HepG2 (cell line): ENCODE data around the gene FGF14. TPM values are rescaled to one million over a fixed set of nuclear protein-coding genes. Genes with fewer than 3 reads are reported as not detected.

Experiments
- ATAC-seq: fragments of 200-7000 bp; cut with Tn5 transposase; 3 replicates; pipeline ENCODE4 v1.9.1; 2020; ENCODE audit warnings: mild to moderate bottlenecking, moderate library complexity
- BruUV-seq: library from RNA; stranded (reverse); fragments of 400-500 nt; replicated peaks from 2 replicates; lab custom pipeline; 2021; lab: Mats Ljungman, UMichigan
- CTCF ChIA-PET: fragments of 300-600 bp; formaldehyde crosslinking; extraction: SDS; loops from one replicate; lab custom pipeline; 2021; ENCODE audit warnings: low total read pairs, inconsistent platforms, low intra/inter-chr PET ratio; lab: Yijun Ruan, JAX
- POLR2A ChIA-PET: fragments of 350-600 bp; sonication (Branson Sonifier 250); formaldehyde crosslinking; loops from one replicate; lab custom pipeline; 2020; ENCODE audit warnings: antibody characterized with exemption, inconsistent platforms; lab: Yijun Ruan, JAX
- DNase-seq: peaks from one replicate; pipeline ENCODE4 v3.0.0-alpha.2; 2015; ENCODE audit warnings: low spot score
- FAIRE-seq: peaks from 3 replicates; lab custom pipeline; 2011; peaks lifted over from hg19 to GRCh38; lab: Jason Lieb, UNC
- H2AFZ ChIP-seq: one replicate; pipeline ENCODE4 v1.6.1; 2011; ENCODE audit warnings: low read length, inconsistent platforms
- H3K27ac ChIP-seq: fragments of 300-600 bp; 3 replicates; pipeline ENCODE4 v1.8.0; 2011; ENCODE audit warnings: mixed run types, mild to moderate bottlenecking, mixed read lengths, low read length, inconsistent platforms; ENCODE audit not compliant: insufficient read depth; ENCODE audit errors: extremely low read length
- H3K27me3 ChIP-seq, 2 experiments: fragments of 200-600 bp in 1 of 2; 2 replicates in 1 of 2; 3 replicates in 1 of 2; pipeline versions ENCODE4 v1.6.0 to v1.8.0; 2011; ENCODE audit warnings: low read length in 2 of 2, mild to moderate bottlenecking in 2 of 2, moderate library complexity in 2 of 2, inconsistent platforms in 1 of 2; ENCODE audit not compliant: insufficient read depth in 2 of 2, control insufficient read depth in 1 of 2
- H3K36me3 ChIP-seq, 2 experiments: fragments of 200-600 bp in 1 of 2; replicated peaks in 1 of 2; 2 replicates in 1 of 2; 3 replicates in 1 of 2; pipeline versions ENCODE4 v1.5.1 to v1.8.0; 2011; ENCODE audit warnings: low read length in 2 of 2, inconsistent platforms in 1 of 2; ENCODE audit not compliant: insufficient read depth in 2 of 2, control insufficient read depth in 1 of 2
- H3K4me1 ChIP-seq: 2 replicates; pipeline ENCODE4 v1.5.1; 2012; ENCODE audit warnings: low read length, inconsistent platforms; ENCODE audit not compliant: insufficient read depth
- H3K4me2 ChIP-seq: 2 replicates; pipeline ENCODE4 v1.6.0; 2011; ENCODE audit warnings: low read depth, low read length, inconsistent platforms
- H3K4me3 ChIP-seq, 3 experiments: fragments of 200-600 bp in 1 of 3; sonication (generic), shearing (Covaris generic) in 1 of 3; replicated peaks in 1 of 3; 2 replicates each; pipeline ENCODE4 v1.5.1; 2011 to 2016; ENCODE audit warnings: low read length in 3 of 3, inconsistent platforms in 2 of 3, low read depth in 2 of 3, mild to moderate bottlenecking in 2 of 3, control low read depth in 1 of 3, mixed read lengths in 1 of 3; ENCODE audit not compliant: insufficient read depth in 1 of 3
- H3K79me2 ChIP-seq: one replicate; pipeline ENCODE4 v1.6.1; 2011; ENCODE audit warnings: low read length, inconsistent platforms; ENCODE audit not compliant: insufficient read depth
- H3K9ac ChIP-seq: 2 replicates; pipeline ENCODE4 v1.6.0; 2011; ENCODE audit warnings: mild to moderate bottlenecking, low read depth, low read length, inconsistent platforms; ENCODE audit not compliant: insufficient read depth
- H3K9me3 ChIP-seq: 2 replicates; pipeline ENCODE4 v1.5.1; 2012; ENCODE audit warnings: mild to moderate bottlenecking, low read length
- H4K20me1 ChIP-seq: 2 replicates; pipeline ENCODE4 v1.6.0; 2011; ENCODE audit warnings: inconsistent platforms, mild to moderate bottlenecking, low read length, moderate library complexity; ENCODE audit not compliant: insufficient read depth
- AGO2 ChIP-seq: fragments of 200-400 bp; formaldehyde crosslinking; optimal IDR thresholded peaks from 2 replicates; pipeline ENCODE3; 2017; ENCODE audit warnings: mild to moderate bottlenecking, low read depth, low read length, moderate library complexity
- FOXM1 ChIP-seq: sonication (generic); formaldehyde crosslinking; IDR thresholded peaks from 2 replicates; pipeline ENCODE4 v1.5.0; 2020; ENCODE audit warnings: missing genetic modification reagents
- JUNB ChIP-seq: sonication (generic); formaldehyde crosslinking; IDR thresholded peaks from 2 replicates; pipeline ENCODE4 v1.8.0; 2022; ENCODE audit warnings: missing genetic modification reagents, mild to moderate bottlenecking, borderline replicate concordance
- MIXL1 ChIP-seq: IDR thresholded peaks from 2 replicates; pipeline ENCODE4 v1.6.1; 2016
- NFRKB ChIP-seq: fragments of 450-650 bp; IDR thresholded peaks from 2 replicates; pipeline ENCODE4 v1.6.1; 2017
- PAX8 ChIP-seq: sonication (generic); formaldehyde crosslinking; IDR thresholded peaks from 2 replicates; pipeline ENCODE4 v1.8.0; 2022; ENCODE audit warnings: mild to moderate bottlenecking, missing genetic modification reagents, borderline replicate concordance
- RBFOX2 ChIP-seq: fragments of 200-400 bp; formaldehyde crosslinking; IDR thresholded peaks from 2 replicates; pipeline ENCODE4 v1.6.1; 2017; ENCODE audit warnings: low read depth, mild to moderate bottlenecking, low read length
- ZNF138 ChIP-seq: sonication (generic); formaldehyde crosslinking; IDR thresholded peaks from 2 replicates; pipeline ENCODE4 v1.5.0; 2020; ENCODE audit warnings: mild to moderate bottlenecking, low read depth, missing genetic modification reagents
- ZNF224 ChIP-seq: sonication (generic); formaldehyde crosslinking; IDR thresholded peaks from 2 replicates; pipeline ENCODE4 v1.5.0; 2020; ENCODE audit warnings: mild to moderate bottlenecking, missing genetic modification reagents
- ZNF256 ChIP-seq: sonication (generic); formaldehyde crosslinking; conservative IDR thresholded peaks from 2 replicates; pipeline ENCODE4 v1.4.0; 2020; ENCODE audit warnings: missing genetic modification reagents
- WGBS: methylation state at CpG from one replicate; pipeline ENCODE4 v1.1.6; 2017; ENCODE audit warnings: low lambda C conversion rate; 5-methylcytosine and 5-hydroxymethylcytosine counted together
- in situ Hi-C: cut with HindIII; loops from 2 replicates; pipeline ENCODE4 v1.10.0; 2017; ENCODE audit warnings: low pct_unique_long_range_greater_than_20kb; ENCODE audit not compliant: extremely low pct_ligation_motif_present
- intact Hi-C: fragments of 100-400 bp; cut with micrococcal nuclease; formaldehyde crosslinking; loops from one replicate; pipeline ENCODE4 v1.10.0; 2022; ENCODE audit not compliant: unreplicated experiment
- polyA plus RNA-seq, 8 experiments: library from polyadenylated mRNA; depleted of rRNA in 3 of 8; stranded (reverse) in 7 of 8; unstranded in 1 of 8; fragments of >200 nt; fragmentation: Illumina TruSeq in 4 of 8; extraction: Trizol in 4 of 8; gene quantifications; 2 replicates each; pipeline versions ENCODE4 v1.2.1 to v1.2.3, GENCODE V29; 2011 to 2016; ENCODE audit warnings: low read depth in 4 of 8, missing spikeins in 1 of 8, mixed read lengths in 1 of 8; ENCODE audit not compliant: insufficient read depth in 1 of 8
- total RNA-seq, 5 experiments: library from RNA; depleted of rRNA; stranded (reverse); fragments of >200 nt; fragmentation: Illumina TruSeq; extraction: Trizol; gene quantifications; 2 replicates each; pipeline ENCODE4 v1.2.3, GENCODE V29; 2016; ENCODE audit warnings: low read depth in 1 of 5
- TF ChIP-seq, protein P1 (sequence below): sonication (generic); formaldehyde crosslinking; conservative IDR thresholded peaks from 2 replicates; pipeline ENCODE4 v1.4.0; 2020; ENCODE audit warnings: missing genetic modification reagents
- TF ChIP-seq, protein P2 (sequence below): sonication (generic); formaldehyde crosslinking; IDR thresholded peaks from 2 replicates; pipeline ENCODE4; 2020; ENCODE audit warnings: missing genetic modification reagents, mild to moderate bottlenecking, borderline replicate concordance

Gene FGF14
- total and polyA plus RNA-seq, 2 of the 13 experiments (the other 11 are each of a cell fraction or from before 2014, with no cell fraction given), result not detected

DNA sequence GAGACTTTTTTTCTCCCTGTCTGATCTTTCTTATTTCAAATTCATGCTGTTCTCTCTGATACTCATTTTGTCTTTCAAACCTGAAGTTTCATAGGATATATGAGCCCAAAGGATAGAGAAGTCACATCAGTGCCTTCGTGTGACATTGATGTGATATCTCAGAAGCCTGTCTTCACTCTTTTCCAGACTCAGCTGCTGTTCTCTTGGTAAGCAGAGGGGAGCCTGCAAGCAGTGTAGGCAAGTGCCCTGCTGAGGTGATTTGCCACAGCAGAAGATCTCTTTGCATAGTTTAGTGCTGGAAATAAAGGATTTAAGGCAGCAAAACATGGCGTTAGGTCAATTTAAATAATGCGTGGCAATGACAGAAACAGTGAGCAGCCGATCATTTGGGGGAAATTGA is 602.7 kb downstream of the FGF14 start:
- Histone ChIP-seq H3K9ac (no peak overlapping the region), H3K27me3 (no peaks in the 10 kb centered on the region), H4K20me1 (no peaks in the 10 kb centered on the region), H3K27ac (no peak overlapping the region), H3K4me2 (no peak overlapping the region), H3K4me3 (no peak overlapping the region), H2AFZ (no peak overlapping the region), H3K36me3 (no peaks in the 10 kb centered on the region), H3K4me1 (no peaks in the 10 kb centered on the region), H3K79me2 (no peaks in the 10 kb centered on the region), H3K9me3 (no peaks in the 10 kb centered on the region)
- 1% methylated on average over 4 of the region's 4 CpGs for WGBS
- BruUV-seq, result no TSS peak
- ATAC-seq (no peak), DNase-seq (no peak), FAIRE-seq (no peak)
- POLR2A ChIA-PET, result no interaction called here
- intact Hi-C loops, result no loop called here
- in situ Hi-C loops, result loop anchor here (25.0 kb wide), 1 partner anchor 763 kb away; no protein-coding TSS in a partner anchor
- TF ChIP-seq, protein P1, sequence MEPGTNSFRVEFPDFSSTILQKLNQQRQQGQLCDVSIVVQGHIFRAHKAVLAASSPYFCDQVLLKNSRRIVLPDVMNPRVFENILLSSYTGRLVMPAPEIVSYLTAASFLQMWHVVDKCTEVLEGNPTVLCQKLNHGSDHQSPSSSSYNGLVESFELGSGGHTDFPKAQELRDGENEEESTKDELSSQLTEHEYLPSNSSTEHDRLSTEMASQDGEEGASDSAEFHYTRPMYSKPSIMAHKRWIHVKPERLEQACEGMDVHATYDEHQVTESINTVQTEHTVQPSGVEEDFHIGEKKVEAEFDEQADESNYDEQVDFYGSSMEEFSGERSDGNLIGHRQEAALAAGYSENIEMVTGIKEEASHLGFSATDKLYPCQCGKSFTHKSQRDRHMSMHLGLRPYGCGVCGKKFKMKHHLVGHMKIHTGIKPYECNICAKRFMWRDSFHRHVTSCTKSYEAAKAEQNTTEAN, result no peak
- TF ChIP-seq AGO2 (no peak), FOXM1 (CRISPR knock-in tag) (no peak), ZNF256 (CRISPR knock-in tag) (no peak), JUNB (no peak), PAX8 (CRISPR knock-in tag) (no peak), MIXL1 (CRISPR knock-in tag) (no peak), ZNF224 (CRISPR knock-in tag) (no peak), NFRKB (no peak), ZNF138 (no peak), RBFOX2 (no peak)
- TF ChIP-seq, protein P2, sequence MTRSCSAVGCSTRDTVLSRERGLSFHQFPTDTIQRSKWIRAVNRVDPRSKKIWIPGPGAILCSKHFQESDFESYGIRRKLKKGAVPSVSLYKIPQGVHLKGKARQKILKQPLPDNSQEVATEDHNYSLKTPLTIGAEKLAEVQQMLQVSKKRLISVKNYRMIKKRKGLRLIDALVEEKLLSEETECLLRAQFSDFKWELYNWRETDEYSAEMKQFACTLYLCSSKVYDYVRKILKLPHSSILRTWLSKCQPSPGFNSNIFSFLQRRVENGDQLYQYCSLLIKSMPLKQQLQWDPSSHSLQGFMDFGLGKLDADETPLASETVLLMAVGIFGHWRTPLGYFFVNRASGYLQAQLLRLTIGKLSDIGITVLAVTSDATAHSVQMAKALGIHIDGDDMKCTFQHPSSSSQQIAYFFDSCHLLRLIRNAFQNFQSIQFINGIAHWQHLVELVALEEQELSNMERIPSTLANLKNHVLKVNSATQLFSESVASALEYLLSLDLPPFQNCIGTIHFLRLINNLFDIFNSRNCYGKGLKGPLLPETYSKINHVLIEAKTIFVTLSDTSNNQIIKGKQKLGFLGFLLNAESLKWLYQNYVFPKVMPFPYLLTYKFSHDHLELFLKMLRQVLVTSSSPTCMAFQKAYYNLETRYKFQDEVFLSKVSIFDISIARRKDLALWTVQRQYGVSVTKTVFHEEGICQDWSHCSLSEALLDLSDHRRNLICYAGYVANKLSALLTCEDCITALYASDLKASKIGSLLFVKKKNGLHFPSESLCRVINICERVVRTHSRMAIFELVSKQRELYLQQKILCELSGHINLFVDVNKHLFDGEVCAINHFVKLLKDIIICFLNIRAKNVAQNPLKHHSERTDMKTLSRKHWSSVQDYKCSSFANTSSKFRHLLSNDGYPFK (CRISPR knock-in tag), result no peak
- CTCF ChIA-PET, result no interaction called here
